ENCODE measurements around the gene UBXN10.

- TF ChIP-seq CTCF (conservative IDR thresholded peaks at IDR 0.05) (no peak), ZFX (IDR thresholded peaks at IDR 0.05) (no peak)
Measured at GRCh38 chr1:20198918-20199317, 13.0 kb downstream of the UBXN10 start.
